Measurements from ENCODE around the gene APOB. TPM values are rescaled to one million over a fixed set of nuclear protein-coding genes. Genes with fewer than 3 reads are reported as not detected.

APOB gene
- total RNA-seq, 2 donors from 2014 or later = 25.1 to 48.1 TPM

DNA sequence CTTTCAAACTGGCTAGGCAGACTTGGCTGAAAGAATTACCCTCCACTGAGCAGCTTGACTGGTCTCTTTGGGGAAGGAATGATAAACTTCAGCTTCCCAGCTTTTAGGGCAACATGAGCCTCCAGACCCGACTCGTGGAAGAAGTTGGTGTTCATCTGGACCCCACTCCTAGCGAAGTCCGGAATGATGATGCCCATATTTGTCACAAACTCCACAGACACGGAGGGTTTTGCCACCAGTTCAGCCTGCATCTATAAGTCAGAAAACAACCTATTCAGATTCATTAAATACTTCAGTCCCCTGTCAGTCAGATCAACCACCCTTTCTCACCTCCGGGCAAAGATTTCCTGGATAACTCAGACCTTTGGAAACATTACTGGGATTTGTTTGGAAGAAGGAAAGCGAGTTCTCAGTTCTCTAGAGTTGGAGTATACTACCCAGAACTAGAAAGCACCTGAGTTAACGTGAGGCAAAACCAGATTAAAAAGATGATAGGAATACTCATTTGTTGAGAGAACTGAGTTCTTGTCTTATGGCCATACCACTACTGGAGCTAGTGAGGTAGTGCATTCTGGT is 21.0 kb downstream of the APOB start:
- no peak for DNase-seq
- ATAC-seq = no peak
- intact Hi-C loops (cut with DNase I) = no loop called here

DNA sequence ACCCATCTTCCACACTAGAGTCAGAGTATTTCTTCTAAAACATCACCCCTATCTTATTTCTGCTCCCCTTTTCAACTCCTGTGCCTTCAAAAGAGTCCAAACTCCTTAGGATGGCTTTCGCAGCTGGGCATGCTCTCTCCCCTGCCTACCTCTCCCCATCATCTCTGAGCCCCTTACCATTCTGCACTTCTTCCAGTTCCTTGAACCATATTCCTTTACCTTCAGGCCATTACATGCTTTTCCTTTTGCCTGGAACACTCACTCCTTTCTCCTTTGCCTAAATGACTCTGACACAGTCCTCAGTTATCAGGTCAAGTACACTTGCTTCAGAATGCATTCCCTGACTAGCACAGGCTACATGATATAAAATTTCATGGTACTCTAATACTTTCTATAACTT is 22.4 kb downstream of the APOB start:
- ATAC-seq (no peak), DNase-seq (no peak)
- intact Hi-C loops (cut with DNase I) = no loop called here

DNA sequence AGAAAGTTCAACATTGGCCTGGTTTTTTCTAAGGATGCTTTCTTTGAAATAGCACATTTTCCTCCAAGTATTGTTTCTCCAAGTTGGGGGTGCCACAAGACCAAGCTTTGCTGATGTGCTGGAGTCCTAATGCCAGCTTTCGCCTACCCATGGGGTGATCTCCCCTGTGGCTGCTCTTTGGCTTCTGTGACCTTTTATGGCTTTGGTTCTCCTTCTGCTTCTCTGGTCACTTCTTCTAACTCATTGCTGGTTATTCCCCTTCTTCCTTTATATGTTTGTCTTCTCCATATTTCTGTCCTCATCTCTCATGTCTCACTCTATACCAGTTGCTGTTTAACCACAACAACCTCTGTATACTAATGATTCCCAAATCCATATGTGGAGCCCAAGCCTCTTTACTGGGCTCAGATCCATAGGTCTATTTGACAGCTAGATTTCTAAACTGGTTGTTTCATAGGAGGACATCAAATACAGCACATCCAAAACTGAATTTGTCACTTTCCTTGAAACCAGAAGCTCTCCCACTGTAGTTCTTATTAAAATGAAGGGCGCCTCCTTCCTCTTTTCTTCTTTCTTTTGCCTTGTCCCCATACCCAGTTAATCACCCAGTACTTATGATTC is 23.1 kb downstream of the APOB start:
- no peak for ATAC-seq
- intact Hi-C loops (cut with DNase I) = no loop called here

DNA sequence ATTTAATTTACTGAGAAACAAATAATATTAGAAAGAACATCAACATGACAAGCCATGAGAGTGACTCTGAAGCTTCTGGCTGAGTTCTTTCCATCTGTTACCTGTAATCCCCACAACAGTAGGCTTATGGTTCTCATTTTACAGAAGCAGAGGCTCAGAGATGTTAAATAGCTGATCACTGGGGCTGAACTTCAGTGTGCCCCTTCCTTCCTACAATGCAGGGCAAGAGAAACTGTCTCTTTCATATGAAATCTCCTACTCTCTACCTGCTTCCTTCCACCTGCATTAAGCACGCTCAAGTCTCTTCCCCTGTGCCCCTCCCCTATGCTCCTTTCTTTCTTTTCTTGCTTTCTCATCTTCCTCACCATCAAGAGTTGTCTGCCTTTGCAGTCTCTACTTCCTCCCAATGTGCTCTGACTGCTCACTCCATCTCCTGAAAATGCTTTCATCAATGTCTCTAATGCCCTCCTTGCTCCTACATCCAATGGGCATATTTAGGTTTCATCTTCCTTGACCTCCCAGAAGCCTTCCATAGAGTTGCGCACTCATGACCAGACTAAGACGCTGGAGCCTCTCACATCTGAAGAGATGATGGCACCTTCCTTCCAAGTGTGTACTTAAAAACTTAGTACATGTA is 23.7 kb downstream of the APOB start:
- ATAC-seq = no peak
- intact Hi-C loops (cut with DNase I) = no loop called here
- DNase-seq = no peak

More for the DNA sequence above, 23.1 kb downstream of the APOB start:
- DNase-seq = no peak

DNA sequence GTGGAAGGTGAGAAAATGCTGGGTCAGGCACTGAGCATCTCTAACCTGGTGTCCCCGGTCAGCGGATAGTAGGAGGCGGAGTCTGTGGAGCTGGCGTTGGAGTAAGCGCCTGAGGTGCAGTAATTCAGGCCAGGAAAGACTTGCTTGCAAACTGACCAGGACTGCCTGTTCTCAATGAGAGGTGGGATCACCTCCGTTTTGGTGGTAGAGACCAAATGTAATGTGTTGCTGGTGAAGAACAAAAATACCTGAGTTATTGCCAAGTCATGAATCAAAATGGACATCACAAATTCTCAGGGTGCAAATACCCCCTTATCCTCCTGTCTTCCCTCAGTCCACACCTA is 24.2 kb downstream of the APOB start:
- ATAC-seq = no peak
- intact Hi-C loops (cut with DNase I) = no loop called here
- DNase-seq = no peak

DNA sequence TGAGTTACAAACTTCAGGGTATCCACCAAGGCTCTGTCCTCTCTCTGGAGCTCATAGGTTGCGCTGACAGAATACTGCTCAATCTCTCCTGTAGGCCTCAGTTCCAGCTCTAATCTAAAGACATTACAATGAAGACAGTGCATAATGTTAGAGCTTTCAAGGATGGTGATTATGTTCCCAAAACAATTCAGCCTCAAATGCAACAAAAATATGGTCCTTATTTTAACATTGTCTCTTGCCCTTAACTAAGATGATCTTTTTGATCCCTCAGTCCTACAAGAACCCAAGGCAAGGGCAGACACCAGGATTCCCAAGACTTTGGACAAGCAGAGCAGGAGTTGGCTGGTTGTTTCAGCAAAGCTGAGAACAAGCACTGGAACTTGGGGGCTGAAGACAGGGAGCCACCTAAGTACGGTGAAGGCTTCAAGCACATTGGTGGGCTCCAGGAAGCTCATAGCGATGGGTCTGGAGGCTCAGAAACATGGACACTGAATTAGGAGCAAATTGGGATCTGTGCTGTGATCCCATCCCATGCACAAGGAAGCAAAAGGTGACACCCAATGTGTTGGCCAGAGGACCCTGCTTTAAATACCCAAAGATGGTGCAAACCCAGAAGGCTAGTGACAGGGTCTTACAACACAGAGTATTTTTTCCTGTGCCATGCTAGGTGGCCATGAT is 24.7 kb downstream of the APOB start:
- intact Hi-C loops (cut with DNase I) = no loop called here
- DNase-seq (no peak), ATAC-seq (no peak)

DNA sequence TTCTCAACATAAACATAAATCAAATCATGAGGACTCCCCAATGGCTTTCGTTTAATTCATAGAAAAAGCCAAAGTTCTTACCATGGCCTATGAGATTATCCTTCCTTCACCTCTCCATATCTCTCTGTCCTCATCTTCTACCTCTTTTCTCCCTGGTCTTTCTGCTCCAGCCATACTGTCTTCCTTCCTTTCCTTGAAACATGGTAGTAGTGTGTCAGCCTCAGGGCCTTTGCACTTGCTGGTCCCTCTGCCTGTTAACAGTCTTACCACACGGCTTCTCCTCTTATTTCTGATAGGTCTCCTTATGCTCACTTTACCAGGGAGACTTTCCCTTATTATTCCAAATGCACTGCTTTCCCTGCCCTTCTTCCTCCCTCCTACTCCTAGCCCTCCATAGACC is 25.6 kb downstream of the APOB start:
- ATAC-seq = no peak
- intact Hi-C loops (cut with DNase I) = no loop called here

DNA sequence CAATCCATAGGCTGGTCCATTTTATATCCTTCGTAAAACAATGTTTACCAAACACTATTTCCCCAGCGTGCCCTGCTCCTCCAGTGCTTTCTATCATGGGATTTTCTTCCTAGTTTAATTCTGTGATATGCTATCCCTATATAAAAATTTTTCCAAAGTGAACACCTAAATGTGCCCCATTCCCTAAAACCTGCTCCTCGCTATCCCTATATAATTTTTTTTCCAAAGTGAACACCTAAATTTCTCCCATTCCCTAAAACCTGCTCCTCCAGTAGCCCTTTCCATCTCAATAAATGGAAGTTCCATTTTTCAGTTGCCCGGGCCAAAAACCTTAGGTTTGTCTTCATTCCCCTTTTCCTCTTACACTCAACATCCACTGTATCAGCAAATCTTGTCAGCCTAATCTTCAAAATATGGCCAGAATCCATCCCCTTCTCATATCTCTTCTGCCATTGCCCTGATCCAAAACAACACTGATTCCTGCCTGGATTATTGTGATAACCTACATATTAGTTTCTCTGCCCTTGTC is 26.1 kb downstream of the APOB start:
- intact Hi-C loops (cut with DNase I) = no loop called here
- ATAC-seq (no peak), DNase-seq (no peak)

More for the DNA sequence above, 25.6 kb downstream of the APOB start:
- DNase-seq = no peak

DNA sequence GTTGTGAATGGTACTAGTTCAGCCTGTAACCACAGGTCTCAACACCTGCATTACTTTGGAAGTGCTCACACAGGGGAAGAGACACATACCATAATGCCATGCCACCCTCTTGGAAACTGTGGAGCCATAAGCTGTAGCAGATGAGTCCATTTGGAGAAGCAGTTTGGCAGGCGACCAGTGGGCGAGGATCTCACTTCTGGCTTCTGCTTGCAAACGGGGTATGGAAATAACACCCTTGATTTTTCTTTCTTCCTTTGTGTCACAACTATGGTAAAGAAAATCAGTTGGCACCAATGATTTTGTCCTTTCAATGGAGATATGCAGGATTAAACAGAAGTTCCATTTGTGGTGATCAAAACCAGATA is 28.6 kb downstream of the APOB start:
- no peak for ATAC-seq
- intact Hi-C loops (cut with DNase I) = no loop called here
- no peak for DNase-seq

DNA sequence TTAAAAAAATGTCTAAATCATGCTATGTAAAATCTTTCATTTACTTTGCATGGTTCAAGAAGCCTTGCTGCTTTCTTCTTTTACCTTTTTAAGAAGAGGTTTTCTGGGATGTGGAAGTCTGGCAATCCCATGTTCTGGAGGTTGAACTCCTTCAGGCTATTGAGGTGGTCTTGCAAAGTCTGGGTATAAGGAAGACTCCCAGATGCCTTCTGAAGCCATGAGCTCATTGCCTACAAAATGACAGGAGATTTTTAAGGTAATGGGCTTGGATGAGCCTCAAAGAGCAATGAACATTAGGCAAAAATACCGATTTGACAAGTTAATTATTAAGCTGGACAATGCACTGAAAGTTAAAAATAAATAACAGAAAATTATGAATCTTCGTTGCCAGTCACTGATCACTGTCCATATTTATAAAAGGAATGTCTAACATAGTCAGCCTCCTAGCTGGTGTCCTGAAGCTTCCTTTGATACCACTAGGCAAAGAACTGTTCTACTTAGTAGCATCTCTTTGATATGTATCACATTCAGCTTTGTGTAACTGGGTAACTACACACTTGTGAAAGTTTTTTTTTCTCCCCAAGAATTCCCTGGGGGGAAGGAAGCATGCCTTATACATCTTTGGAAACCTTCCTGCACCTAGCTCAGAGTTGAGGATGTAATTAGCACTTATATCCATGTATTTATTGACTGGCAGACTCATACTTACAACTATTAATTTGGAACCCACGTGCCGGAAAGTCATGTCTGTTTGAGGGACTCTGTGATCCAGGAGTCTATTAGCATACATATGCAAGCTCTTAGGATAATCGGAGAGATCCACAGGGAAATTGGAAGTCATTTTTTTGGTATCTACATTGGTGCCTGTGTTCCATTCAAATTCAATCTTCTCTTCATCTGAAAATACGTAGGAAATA is 29.3 kb downstream of the APOB start:
- ATAC-seq = no peak
- intact Hi-C loops (cut with DNase I) = no loop called here
- no peak for DNase-seq

DNA sequence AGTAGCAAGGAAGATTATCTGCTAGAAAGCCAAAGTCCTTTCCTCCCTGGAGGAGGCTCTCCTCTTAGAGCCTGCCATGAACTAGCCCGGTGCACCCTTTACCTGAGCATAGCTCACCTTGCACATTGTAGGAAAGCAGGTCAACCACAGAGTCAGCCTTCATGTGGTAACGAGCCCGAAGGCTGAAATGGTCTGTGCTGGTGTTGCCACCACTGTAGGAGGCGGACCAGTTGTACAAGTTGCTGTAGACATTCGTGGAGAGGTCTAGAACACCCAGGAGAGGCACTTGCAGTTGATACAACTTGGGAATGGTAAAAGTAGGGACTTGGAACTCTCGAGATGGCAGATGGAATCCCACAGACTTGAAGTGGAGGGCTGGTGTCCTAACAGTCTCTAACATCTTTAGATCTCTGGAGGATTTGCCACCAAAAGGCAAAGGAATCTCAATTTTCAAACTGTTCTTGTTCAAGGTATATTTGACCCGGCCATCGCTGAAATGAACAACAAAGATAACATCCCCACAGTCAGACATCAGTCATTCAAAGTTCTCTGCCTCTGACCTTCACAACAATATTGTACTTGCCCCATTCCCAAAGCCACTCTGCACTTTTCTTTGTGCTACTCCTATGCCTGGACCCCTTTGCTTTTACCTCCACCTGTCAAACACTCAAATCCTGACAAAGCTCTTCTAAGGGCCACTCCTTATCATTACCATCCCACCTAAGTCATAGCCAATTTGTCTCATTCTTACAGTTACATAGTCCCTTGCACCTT is 30.6 kb downstream of the APOB start:
- intact Hi-C loops (cut with DNase I) = no loop called here

DNA sequence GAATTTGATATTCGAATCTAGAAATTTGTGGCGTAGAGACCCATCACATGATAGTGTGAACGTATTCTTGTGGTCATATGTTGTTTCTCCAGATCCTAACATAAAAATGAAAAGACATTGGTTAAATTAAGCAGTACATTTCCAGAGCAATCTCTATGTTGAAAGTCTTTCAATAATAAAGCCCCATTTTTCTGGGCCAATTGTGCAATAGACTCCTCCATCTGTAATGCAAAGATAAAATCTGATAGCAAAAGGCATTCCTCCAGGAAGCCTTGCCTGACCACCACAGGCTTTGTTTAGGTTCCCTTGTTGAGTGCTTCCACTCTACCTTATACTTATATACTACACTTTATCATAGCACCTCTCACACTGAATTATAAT is 31.3 kb downstream of the APOB start:
- DNase-seq (no peak), ATAC-seq (no peak)
- intact Hi-C loops (cut with DNase I) = no loop called here

More for the DNA sequence above, 30.6 kb downstream of the APOB start:
- ATAC-seq (no peak), DNase-seq (no peak)

DNA sequence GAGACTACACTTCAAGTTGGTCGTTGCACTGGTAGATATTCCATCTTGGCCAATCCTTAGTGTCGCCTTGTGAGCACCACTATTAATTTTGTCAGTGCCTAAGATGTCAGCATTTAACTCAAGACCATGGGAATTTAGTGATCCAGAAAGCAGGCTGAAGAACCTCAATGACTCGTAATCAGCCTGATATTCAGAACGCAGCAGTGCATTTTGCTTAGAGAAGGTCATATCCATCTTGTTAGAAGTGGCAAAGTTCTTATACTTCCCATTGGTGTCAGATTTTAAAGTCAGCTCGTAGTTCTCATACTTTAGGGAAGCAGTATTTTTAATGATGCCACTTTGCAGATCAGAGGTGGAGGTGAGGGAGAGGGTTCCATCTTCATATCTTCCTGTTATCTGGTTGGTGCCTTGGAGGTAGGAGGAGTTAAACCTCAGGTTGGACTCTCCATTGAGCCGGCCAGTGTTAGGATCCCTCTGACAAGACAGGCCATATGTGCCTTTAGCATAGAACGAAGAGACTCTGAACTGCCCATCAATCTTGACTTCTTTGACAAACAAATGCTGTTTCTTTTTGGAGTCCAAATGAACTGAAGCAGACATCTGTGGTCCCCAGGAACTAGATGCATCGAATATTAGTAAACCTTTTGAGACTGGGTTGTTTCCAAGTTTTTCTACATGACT is 31.9 kb downstream of the APOB start:
- intact Hi-C loops (cut with DNase I) = no loop called here
- no peak for DNase-seq

DNA sequence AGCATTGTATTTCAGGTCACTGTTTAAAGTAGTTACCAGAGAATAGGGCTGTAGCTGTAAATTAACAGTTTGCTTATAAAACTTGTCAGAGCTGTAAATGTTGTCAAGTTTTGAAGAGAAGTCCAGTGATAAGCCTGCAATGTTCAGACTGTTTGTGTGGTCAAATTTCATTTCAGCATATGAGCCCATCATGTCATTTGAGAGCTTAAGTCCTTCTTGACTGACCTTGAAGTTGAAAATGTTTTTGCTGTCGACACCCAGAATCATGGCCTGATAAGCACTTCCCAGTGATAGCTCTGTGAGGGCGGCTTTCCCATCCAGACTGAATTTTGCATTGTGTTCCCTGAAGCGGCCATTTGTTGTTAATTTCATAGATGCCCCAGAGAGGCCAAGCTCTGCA is 32.4 kb downstream of the APOB start:
- DNase-seq (no peak), ATAC-seq (peak in 1 of 2 donors; percentile 41)
- intact Hi-C loops (cut with DNase I) = no loop called here

More for the DNA sequence above, 31.9 kb downstream of the APOB start:
- ATAC-seq = no peak

DNA sequence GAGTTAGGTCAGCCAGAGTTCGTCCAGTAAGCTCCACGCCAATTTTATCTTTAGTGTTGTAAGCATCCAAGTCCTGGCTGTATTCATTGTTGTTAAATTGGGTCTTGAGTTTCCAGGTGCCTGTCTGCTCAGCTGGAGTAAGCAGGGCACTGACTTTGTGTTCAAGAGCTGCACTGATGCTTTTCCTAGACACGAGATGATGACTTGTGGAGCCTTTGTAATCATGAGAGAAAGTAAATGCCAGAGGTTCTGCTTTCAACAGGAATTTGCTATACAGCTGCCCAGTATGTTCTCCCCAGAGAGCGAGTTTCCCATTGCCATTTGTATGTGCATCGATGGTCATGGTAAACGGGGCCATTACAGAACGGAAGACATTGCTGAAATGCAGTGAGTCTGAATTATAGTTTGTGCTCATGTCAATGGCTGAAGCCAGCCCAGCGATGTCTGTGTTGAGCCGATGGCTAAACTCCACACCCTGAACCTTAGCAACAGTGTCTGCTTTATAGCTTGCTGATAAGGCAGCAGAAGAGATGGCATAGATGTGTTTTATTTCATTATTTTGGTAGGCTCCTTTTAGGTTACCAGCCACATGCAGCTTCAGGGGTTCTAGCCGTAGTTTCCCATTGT is 32.9 kb downstream of the APOB start:
- DNase-seq (no peak), ATAC-seq (peak in 1 of 2 donors; percentile 27)
- intact Hi-C loops (cut with DNase I) = no loop called here

DNA sequence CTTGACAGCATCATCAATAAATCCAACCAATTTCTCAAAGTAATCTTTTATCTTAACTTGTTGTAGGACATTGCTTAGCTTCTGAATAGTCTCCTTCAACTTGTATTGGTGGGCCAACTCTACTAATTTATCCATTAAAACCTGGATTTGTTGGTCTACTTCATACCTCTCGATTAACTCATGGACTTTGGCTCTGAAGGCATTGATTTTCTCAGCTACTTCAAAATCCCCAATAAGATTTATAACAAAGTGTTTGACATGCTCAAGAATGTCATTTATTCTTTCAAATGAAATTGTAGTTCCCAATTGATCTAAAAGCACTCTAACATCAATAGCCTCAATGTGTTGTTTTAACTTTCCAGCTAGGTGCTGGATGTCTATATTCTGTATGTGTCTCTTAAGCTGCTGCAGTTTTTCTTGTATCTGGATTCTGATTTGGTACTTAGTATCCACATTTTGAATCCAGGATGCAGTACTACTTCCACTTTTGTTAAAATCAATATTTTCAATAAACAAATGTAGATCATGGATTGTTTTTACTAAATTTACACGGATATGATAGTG is 34.1 kb downstream of the APOB start:
- intact Hi-C loops (cut with DNase I) = no loop called here
- ATAC-seq (no peak), DNase-seq (no peak)
